Activated CD4-positive, alpha-beta T cell treated with anti-CD3 and anti-CD28 coated beads, Interleukin-2, amount 50 U/mL, for 4 hours (primary cell): ENCODE data around the gene RREB1.

Source experiments
- DNase-seq, 2 experiments: peaks; one replicate each; pipeline ENCODE4 v3.0.0-alpha.2; 2020

RREB1 gene

GRCh38 chr6:7166410-7167293, 58.9 kb downstream of the RREB1 start:
- DNase-seq, result no peak

- DNase-seq, result no peak
Measured at GRCh38 chr6:7169296-7169721, 61.5 kb downstream of the RREB1 start.

- DNase-seq, result no peak
Measured at GRCh38 chr6:7170117-7170732, 62.5 kb downstream of the RREB1 start.

DNA sequence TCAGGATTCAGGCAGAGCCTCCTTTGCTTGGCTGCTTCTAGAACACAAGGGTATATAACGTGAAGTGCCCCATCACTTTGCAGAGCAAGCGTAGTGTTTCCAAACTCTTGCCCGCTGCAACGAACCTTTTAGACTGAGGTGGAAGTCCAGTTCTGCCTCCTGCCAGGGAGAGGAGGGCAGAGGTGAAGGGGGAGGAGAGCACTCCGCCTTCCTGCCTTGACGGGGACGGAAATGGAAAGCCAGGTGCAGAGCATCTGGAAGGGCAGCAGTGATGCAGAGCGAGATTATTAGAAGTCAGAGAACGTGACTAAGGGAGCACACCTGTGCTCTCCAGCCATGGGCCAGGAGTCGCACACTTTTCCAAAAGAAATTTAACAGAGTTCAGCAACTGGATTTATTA, 63.4 kb downstream of the RREB1 start:
- no peak for DNase-seq

DNA sequence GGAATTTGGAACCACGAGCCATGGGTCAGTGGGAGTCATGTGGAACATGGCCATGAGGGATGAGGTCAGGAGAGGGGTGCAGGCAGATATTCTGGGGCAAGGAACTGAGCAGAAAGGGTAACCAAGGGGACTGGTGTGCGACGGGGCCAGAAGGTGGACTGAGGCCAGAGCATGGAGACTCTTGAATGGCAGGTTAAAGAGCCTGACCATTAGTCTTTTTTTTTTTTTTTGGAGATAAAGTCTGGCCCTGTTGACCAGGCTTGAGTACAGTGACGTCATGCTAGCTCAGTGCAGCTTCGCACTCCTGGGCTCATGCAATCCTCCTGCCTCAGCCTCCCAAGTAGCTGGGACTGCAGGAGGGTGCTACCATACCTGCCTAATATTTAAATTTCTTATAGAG, 64.0 kb downstream of the RREB1 start:
- no peak for DNase-seq

- no peak for DNase-seq
Measured at GRCh38 chr6:7172649-7173048, 64.9 kb downstream of the RREB1 start.

GRCh38 chr6:7173843-7174503, 66.2 kb downstream of the RREB1 start:
- DNase-seq, result no peak

DNA sequence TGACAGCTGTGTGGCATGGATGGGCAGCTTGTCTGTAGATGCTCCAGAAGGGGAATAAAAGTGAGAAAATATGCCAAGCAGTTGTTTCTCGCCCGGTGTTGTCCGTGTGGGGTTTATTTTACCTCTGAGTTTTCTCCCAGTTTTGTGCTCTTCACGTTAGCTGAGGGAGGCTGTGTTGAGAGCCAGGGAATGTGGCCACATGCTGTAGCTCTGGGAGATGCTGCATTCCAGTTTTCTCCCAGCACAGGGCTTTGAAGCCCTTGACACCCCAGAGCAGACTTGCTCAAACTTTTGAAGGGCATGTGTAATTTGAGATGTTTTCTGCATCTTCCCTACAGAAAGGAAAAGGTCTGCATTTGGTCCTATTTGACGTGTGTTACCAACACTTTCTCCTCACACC, 67.7 kb downstream of the RREB1 start:
- DNase-seq, result no peak

- DNase-seq, result no peak
Measured at GRCh38 chr6:7176208-7176607, 68.4 kb downstream of the RREB1 start.

GRCh38 chr6:7178280-7178679, 70.5 kb downstream of the RREB1 start:
- no peak for DNase-seq

- DNase-seq, result no peak
Measured at GRCh38 chr6:7180751-7181150, 73.0 kb downstream of the RREB1 start.

GRCh38 chr6:7183707-7184106, 75.9 kb downstream of the RREB1 start:
- no peak for DNase-seq

DNA sequence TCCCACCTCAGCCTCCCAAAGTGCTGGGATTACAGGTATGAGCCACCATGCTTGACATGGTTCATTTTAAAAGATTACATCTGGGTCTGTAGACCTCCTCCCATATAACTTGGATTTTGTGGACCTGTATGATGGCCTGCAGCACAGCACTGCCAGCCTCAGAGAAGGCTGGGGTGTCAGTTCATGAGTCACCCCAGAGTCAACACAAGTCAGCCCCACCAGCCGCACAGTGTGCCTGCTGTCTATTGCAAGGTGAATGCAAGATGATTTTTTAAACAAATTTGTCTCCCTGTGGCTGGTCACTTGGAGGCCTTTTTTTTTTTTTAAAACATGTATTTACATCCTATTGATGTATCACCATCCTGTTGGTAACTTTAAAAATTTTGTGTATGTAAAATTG, 76.7 kb downstream of the RREB1 start:
- DNase-seq, result no peak

DNA sequence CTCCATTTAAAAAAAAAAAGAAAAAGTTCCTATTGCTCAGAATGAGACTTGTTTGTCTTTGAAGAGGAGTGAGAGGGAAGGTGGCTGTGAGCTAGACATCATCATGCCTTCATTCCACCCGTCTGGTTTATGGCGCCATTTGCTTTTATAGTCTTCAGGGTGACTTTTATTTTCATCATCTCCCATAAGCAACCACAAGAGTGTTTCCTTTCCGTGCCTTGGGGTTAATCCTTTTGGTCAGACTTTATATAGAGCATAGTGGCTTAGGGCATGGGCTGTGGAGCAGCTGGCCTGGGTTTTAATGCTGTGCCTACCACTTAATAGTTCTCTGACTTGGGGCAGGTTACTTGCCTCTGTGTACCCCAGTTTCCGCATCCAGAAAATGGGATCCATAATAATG, 77.8 kb downstream of the RREB1 start:
- DNase-seq, result no peak

GRCh38 chr6:7188492-7188891, 80.7 kb downstream of the RREB1 start:
- DNase-seq, result no peak

DNA sequence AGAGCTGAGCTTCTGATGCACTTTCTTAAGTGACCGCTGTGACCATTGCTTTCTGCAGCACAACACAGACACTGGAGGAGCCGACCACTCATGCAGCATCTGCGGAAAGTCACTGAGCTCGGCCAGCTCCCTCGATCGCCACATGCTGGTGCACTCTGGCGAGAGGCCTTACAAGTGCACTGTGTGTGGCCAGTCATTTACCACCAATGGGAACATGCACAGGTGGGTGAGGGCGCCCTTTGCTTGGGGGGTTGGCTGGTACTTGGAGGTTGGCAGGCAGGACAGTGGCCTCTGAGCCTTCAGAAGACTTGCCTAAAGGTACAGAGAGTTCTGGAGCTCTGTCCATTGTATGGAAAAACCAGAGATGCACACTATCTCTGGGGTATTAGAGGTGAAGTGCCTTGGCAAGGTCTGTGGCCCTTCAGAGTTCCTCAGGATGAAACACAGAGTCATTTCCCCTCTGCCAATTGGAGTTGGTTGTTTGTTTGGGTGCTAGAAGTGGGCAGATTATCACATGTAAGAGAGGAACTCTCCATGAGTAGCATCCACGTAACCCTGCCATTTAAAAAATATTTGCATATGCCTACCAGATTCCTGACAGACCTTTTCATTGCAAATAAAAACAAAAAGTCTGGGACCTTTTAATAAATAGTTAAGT, 81.5 kb downstream of the RREB1 start:
- no peak for DNase-seq

DNA sequence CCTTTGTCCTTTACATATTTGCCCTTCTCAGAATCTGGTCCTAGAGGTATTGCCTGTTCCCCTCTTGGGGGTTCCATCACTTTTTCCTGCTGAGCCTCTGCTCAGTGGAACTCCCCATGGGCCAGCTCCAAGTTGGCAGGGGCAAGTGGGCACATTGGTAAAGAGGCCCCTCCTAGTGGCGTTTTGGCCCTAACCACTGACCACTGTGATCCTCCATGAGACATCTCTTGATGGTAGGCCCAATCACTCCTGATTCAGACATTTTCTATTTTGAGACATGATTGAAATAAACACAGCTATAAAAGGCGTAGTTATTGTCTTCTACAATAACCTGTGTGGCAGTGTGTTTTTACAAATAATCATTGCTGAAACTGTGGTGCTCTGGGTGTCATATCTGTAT, 83.0 kb downstream of the RREB1 start:
- no peak for DNase-seq

DNA sequence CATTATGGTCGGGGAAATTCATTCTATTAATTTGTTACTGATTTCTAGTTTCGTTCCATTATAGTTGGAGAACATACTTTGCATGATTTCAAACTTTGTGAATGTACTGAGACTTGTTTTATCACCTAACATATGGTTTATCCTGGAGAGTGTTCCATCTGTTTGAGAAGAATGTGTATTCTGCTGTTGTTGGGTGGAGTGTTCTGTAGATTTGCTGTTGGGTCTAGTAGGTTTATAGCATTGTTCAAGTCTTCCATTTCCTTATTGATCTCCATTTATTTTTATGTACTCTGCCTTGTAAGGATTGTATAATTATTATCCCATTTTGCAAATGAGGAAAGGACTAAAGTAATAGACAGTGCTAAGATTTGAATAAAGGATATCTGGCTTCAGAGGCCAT, 85.4 kb downstream of the RREB1 start:
- no peak for DNase-seq

DNA sequence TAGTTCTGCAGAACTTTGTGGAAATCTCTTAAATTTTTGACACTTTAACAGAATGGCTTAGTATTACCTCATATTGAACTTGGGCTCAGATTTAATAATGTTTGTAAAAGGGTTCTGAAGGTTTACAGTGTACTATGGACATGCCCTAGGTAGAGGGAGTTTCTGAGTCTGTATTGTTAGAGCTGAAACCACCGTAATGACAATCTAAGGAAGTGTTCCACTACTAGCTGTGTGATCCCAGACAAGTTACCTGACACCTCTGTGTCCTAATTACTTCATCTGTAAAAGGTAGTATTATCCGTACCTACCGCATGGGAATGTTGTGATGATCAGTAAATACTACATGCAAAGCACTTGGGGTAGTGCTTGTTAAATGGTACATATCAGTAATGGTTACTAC, 86.9 kb downstream of the RREB1 start:
- DNase-seq, result no peak

GRCh38 chr6:7195339-7196018, 87.7 kb downstream of the RREB1 start:
- DNase-seq, result no peak

DNA sequence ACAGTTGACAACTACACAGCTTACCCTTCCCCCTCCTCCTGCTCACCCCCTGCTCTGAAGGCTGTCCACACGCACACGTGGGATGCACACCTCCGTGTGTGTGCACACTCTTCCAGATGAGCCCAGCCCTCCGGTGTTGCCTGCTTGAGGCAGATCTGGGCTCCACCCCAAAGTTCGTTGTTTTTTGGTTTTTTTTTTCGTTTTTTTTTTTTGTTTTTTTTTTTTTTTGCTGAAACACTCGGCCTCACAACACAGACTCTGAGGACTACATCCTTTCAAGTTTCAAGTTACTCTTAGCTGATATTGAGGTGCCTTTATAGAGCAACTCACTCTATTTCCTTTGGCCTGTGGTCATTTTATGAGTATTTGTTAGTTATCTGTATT, 88.2 kb downstream of the RREB1 start:
- DNase-seq, result no peak

GRCh38 chr6:7196685-7197283, 89.0 kb downstream of the RREB1 start:
- no peak for DNase-seq

- no peak for DNase-seq
Measured at GRCh38 chr6:7197747-7198146, 90.0 kb downstream of the RREB1 start.
